ENCODE measurements around the gene HYCC1.

DNA sequence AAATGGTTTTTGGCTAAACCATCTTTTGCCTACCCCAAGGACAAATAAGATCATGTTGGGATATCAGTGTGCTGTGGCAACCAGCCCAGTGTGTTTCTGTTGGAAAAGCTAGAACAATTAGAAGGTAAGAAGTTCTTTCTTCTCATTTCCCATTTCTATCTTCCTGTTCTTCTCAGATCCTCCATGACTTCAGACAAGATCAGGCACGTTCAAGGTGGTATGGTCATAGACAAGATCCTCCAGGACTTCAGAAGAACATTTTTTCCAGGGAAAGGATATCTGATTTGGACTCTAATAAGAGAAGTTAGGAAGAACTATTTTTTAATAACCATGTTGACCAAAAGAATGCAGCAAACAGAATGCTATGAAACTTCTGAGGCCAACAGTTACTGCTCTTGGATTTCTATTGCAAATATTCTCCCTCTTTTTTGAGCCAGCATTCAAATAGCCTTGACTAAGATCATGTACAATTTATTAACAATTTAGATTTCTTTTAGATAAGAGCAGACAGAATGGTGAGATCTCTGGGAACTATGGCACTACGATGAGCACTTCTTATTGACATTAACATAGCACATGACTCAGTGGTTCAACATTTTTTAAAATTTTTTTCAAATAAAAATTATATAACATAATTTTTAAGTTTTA lies 15.9 kb downstream of the HYCC1 start:
- no peak for TF ChIP-seq POLR2A (IDR thresholded peaks at IDR 0.05)
- TF ChIP-seq, protein P1, sequence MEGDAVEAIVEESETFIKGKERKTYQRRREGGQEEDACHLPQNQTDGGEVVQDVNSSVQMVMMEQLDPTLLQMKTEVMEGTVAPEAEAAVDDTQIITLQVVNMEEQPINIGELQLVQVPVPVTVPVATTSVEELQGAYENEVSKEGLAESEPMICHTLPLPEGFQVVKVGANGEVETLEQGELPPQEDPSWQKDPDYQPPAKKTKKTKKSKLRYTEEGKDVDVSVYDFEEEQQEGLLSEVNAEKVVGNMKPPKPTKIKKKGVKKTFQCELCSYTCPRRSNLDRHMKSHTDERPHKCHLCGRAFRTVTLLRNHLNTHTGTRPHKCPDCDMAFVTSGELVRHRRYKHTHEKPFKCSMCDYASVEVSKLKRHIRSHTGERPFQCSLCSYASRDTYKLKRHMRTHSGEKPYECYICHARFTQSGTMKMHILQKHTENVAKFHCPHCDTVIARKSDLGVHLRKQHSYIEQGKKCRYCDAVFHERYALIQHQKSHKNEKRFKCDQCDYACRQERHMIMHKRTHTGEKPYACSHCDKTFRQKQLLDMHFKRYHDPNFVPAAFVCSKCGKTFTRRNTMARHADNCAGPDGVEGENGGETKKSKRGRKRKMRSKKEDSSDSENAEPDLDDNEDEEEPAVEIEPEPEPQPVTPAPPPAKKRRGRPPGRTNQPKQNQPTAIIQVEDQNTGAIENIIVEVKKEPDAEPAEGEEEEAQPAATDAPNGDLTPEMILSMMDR (IDR thresholded peaks at IDR 0.05 in 4 of 5, conservative IDR thresholded peaks at IDR 0.05 in 1 of 5) = no peak

Data from gastrocnemius medialis (tissue), 4 donors.